CD4-positive, alpha-beta T cell treated with Interleukin-21 for 1 hour (primary cell): Measurements from ENCODE around the gene TGFB3.
"Not testable (repeated sequence)": the region's sequence is repeated elsewhere in the genome, so short reads cannot be mapped to it uniquely, and the experiment has no call there.

Source experiments
- DNase-seq: peaks from one replicate; pipeline ENCODE4 v3.0.0-alpha.2; 2020

TGFB3 gene

GRCh38 chr14:75946785-75947184 is 35.0 kb downstream of the TGFB3 start:
- no peak for DNase-seq

GRCh38 chr14:75944607-75945241 is 37.1 kb downstream of the TGFB3 start:
- DNase-seq = no peak

- DNase-seq = no peak
These were observed 40.8 kb downstream of the TGFB3 start for GRCh38 chr14:75941030-75941429.

GRCh38 chr14:75939200-75939599 is 42.6 kb downstream of the TGFB3 start:
- DNase-seq = no peak

GRCh38 chr14:75934998-75935628 is 46.7 kb downstream of the TGFB3 start:
- DNase-seq = no peak

GRCh38 chr14:75933712-75934296 is 48.0 kb downstream of the TGFB3 start:
- DNase-seq = no peak

GRCh38 chr14:75928690-75929181 is 53.1 kb downstream of the TGFB3 start:
- no peak for DNase-seq

GRCh38 chr14:75927564-75928087 is 54.2 kb downstream of the TGFB3 start:
- DNase-seq = no peak

- DNase-seq = no peak
These were observed 55.2 kb downstream of the TGFB3 start for GRCh38 chr14:75926431-75927115.

GRCh38 chr14:75925141-75925840 is 56.5 kb downstream of the TGFB3 start:
- not testable (repeated sequence) for DNase-seq

GRCh38 chr14:75920421-75920820 is 61.4 kb downstream of the TGFB3 start:
- DNase-seq = not testable (repeated sequence)

- DNase-seq = no peak
These were observed 63.9 kb downstream of the TGFB3 start for GRCh38 chr14:75917946-75918335.

- no peak for DNase-seq
These were observed 64.4 kb downstream of the TGFB3 start for GRCh38 chr14:75917322-75917945.

GRCh38 chr14:75915045-75915444 is 66.8 kb downstream of the TGFB3 start:
- DNase-seq = no peak

- DNase-seq = no peak
These were observed 68.6 kb downstream of the TGFB3 start for GRCh38 chr14:75913183-75913582.

GRCh38 chr14:75911883-75912282 is 69.9 kb downstream of the TGFB3 start:
- no peak for DNase-seq

- no peak for DNase-seq
These were observed 71.7 kb downstream of the TGFB3 start for GRCh38 chr14:75910048-75910447.

- DNase-seq = no peak
These were observed 72.2 kb downstream of the TGFB3 start for GRCh38 chr14:75909630-75910029.
